Mesothelial cell of epicardium (in vitro differentiated cells): ENCODE measurements around the gene DBNL. TPM values are rescaled to one million over a fixed set of nuclear protein-coding genes. Genes with fewer than 3 reads are reported as not detected.
"Not testable (repeated sequence)": the region's sequence is repeated elsewhere in the genome, so short reads cannot be mapped to it uniquely, and the experiment has no call there.

Experiments
- DNase-seq, 2 experiments: peaks; one replicate each; pipeline ENCODE4 v3.0.0; 2021; ENCODE audit warnings: low spot score in 2 of 2; ENCODE audit not compliant: unreplicated experiment in 2 of 2
- H3K27ac Mint-ChIP-seq: 2 replicates; pipeline ENCODE4 v1.8.0; 2021; ENCODE audit warnings: mixed read lengths
- H3K27me3 Mint-ChIP-seq: 2 replicates; pipeline ENCODE4 v1.8.0; 2021; ENCODE audit warnings: low read depth, mixed read lengths
- H3K36me3 Mint-ChIP-seq: 2 replicates; pipeline ENCODE4 v1.8.0; 2021; ENCODE audit warnings: mixed read lengths
- H3K4me1 Mint-ChIP-seq: 2 replicates; pipeline ENCODE4 v1.8.0; 2021; ENCODE audit warnings: mixed read lengths
- H3K4me3 Mint-ChIP-seq: 2 replicates; pipeline ENCODE4 v1.8.0; 2021; ENCODE audit warnings: mild to moderate bottlenecking, moderate library complexity, mixed read lengths
- H3K9me3 Mint-ChIP-seq: 2 replicates; pipeline ENCODE4 v1.8.0; 2021; ENCODE audit warnings: mixed read lengths
- total RNA-seq: library from RNA; stranded (reverse); gene quantifications from 3 replicates; pipeline ENCODE4 v1.2.1, GENCODE V29; 2021
- TF ChIP-seq, protein P1 (sequence below): fragments of 200-600 bp; sonication (generic); IDR thresholded peaks from one replicate; pipeline ENCODE4 v1.5.0; 2021; ENCODE audit warnings: antibody characterized with exemption; ENCODE audit not compliant: unreplicated experiment

DBNL gene
- 62.6 to 70.9 TPM (median 64.5 TPM) in 3 replicates for total RNA-seq

DNA sequence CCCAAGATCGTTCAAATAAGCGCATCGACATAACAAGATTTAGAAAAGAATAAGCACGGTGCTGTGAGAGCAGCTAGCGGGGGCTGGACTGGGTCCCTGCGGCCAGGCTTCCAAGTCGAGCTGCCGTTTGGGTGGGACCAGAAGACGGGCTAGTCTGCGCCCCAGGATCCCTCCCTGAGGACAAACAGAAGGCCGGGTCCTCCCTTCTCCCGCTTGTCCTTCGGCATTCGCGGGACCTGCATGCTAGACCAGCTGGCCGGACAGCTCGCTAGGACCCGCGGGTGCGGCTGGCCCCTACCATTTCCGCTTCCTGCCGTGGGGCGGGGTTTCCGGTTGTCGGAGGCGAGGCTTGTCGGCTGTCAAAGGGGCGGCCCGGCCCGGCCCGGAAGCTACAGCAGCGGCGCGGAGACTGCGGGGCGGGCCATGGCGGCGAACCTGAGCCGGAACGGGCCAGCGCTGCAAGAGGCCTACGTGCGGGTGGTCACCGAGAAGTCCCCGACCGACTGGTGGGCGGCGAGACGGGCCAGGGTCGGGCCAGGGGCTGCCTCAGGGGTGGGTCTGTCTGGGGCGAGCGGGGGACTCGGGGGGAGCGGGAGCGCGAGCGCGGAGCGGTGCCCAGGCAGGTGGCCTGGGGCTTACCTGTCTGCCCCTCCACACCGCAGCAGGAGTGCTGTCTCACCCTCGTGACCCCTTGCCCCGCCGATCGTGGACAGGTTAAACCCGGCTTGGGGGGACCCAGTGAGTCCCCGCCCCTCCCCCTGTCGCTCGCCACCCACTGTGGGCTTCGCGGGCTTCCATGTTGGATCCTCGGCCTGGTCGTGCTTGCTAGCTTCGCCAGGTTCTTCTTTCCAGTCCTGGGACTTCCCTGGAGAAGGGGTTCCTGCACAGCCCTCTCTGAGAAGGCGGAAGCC, at the start of gene DBNL:
Gene DBNL (plus strand): TSS at position 388 of the 911 bp plus-strand sequence. CDS start 36 bp downstream, at position 424.
- peak within 1 kb of the TSS; percentile 79 for H3K4me3 Mint-ChIP-seq
- H3K4me1 Mint-ChIP-seq = peaks cover 20% of the 10 kb centered on the region
- no peaks in the 10 kb centered on the region for H3K36me3 Mint-ChIP-seq
- H3K27me3 Mint-ChIP-seq = peaks cover 3% of the 10 kb centered on the region
- no peaks in the 10 kb centered on the region for H3K9me3 Mint-ChIP-seq
- H3K27ac Mint-ChIP-seq = peak within 1 kb of the TSS; percentile 92
- peak; percentile 76 to 89 for DNase-seq
- TF ChIP-seq, protein P1, sequence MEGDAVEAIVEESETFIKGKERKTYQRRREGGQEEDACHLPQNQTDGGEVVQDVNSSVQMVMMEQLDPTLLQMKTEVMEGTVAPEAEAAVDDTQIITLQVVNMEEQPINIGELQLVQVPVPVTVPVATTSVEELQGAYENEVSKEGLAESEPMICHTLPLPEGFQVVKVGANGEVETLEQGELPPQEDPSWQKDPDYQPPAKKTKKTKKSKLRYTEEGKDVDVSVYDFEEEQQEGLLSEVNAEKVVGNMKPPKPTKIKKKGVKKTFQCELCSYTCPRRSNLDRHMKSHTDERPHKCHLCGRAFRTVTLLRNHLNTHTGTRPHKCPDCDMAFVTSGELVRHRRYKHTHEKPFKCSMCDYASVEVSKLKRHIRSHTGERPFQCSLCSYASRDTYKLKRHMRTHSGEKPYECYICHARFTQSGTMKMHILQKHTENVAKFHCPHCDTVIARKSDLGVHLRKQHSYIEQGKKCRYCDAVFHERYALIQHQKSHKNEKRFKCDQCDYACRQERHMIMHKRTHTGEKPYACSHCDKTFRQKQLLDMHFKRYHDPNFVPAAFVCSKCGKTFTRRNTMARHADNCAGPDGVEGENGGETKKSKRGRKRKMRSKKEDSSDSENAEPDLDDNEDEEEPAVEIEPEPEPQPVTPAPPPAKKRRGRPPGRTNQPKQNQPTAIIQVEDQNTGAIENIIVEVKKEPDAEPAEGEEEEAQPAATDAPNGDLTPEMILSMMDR = no peak

DNA sequence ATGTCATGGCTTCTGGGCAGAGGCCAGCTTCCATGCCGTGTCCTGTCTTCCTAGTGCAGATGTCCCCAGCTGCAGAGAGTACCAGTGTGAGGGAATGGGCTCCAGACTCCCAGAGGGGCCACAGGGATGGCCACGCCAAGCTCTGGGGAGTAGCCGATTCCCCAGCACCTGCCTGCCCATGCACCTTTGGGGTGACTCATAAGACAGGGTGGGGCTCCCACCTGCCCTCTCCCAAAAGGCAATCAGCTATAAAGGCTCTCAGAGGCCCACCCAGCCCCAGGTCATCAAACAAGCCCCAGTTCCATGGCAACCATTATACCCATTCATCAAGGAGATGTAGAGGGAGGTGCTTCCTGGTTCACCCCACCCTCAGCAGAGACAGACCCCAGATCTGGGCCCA, 47.0 kb upstream of the DBNL start, which contains the start of gene SPDYE1:
Gene SPDYE1 (plus strand): TSS at position 366 of the 400 bp plus-strand sequence. CDS start 2,053 bp downstream, outside the sequence.
- not testable (repeated sequence) for H3K4me1 Mint-ChIP-seq, H3K36me3 Mint-ChIP-seq, DNase-seq, H3K27me3 Mint-ChIP-seq, H3K9me3 Mint-ChIP-seq, H3K27ac Mint-ChIP-seq, H3K4me3 Mint-ChIP-seq

DNA sequence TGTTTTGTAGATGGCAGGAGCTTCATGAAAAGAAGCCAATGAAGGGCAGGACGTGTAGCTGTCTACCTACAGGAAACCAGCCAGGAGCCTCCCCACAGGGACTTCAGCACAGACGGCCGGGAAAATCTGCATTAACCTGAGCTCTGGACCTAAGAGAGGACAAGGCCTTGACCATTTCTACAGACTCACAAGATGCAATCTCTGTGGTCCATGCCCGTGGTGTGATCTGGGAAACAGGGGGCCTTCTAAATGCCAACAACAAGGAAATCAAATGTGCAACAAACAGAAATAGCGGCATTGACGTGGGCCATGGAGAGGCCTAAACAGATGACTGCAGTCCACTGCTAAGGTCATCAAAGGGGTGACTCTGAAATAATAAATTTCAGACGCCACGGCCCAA, 32.4 kb upstream of the DBNL start:
- not testable (repeated sequence) for H3K27ac Mint-ChIP-seq, H3K4me1 Mint-ChIP-seq, H3K4me3 Mint-ChIP-seq, DNase-seq, H3K36me3 Mint-ChIP-seq, H3K9me3 Mint-ChIP-seq, H3K27me3 Mint-ChIP-seq

DNA sequence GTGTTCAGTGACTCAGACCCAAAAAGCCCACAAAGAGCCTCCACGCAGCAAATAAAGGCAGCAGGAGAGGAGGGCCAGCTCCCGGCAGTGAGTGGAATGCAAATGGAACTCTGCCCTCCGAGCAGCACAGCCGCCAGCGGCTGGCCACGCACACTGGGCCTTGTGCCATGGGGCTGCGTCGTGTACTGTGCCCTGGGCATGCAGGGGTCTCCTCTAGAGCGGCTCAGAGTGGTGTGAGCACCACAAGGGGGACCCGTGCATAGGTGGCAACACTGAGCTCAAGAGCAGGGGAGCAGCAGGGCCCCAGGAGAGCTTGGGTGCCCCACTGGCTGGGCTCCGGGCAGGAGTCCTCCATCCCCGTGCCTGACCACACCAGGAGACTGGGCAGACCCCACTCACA, 29.4 kb upstream of the DBNL start:
- not testable (repeated sequence) for H3K27ac Mint-ChIP-seq, H3K9me3 Mint-ChIP-seq, H3K4me1 Mint-ChIP-seq, H3K36me3 Mint-ChIP-seq, H3K27me3 Mint-ChIP-seq, H3K4me3 Mint-ChIP-seq, DNase-seq

DNA sequence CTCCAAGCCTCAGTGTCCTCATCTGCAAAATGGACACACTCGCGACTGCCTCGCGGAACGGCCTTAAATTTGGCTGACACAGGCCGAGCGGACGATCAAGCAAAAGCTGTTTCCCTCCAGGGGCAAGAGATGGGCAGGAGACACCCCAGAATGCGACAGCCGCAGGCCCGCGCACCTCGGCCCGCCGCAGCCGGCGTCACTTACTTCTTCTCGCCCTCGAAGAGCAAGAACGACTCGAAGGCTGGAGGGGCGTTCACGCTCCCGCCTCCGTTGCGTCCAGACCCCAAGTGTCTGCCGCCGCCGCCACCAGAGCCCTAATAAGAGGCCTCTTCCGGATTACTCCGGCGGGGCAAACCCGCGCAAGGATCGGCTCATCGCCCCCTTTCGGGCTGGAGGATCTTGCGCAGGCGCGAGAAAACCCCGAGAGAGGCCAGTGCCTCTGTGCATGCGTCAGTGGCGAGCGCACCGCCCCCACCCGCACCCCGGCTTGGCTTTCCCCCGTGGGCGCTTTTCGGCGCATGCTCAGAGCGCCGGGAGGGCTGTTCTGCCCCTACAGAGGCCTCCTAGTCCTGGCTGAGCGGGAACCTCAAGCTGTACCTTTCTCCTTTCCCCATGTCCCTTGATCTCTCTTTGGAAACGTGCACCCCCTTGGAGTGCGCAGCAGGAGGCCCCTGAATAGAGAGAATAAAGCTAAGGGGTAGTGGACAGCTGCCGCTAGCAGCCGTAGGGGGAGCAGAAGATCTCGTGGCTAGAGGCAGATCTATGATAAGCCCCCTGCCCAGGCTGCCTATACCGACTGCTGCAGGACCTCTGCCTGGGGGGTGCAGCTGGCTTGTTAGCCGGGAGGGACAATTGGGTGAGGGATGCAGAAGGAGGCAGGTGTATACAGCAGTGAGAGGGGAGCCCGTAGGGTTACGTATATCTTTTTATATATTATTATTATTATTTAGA, 25.4 kb upstream of the DBNL start:
- not testable (repeated sequence) for H3K27me3 Mint-ChIP-seq, H3K36me3 Mint-ChIP-seq, H3K4me1 Mint-ChIP-seq, H3K9me3 Mint-ChIP-seq
- Mint-ChIP-seq H3K27ac (peak overlapping the region; percentile 91), H3K4me3 (peak overlapping the region; percentile 88)
- DNase-seq = peak; percentile 96 to 98
- TF ChIP-seq, protein P1 = peak; percentile 46

DNA sequence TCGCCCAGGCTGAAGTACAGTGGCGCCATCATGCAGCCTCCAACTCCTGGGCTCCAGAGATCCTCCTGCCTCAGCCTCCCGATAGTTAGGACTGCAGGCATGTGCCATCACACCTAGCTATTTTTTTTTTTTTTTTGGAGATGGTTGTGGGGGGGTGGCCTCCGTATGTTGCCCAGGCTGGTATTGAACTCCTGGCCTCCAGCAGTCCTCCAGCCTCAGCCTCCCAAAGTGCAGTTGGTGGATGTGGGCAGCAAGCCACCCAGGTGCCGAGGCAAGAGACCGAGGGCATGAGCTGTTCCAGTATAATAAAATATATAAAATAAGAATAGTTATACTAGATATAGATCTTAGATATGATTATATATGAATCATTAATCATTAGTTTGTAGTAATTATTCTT, 24.7 kb upstream of the DBNL start:
- not testable (repeated sequence) for H3K27ac Mint-ChIP-seq, H3K4me3 Mint-ChIP-seq, DNase-seq, H3K27me3 Mint-ChIP-seq, H3K9me3 Mint-ChIP-seq, H3K4me1 Mint-ChIP-seq, H3K36me3 Mint-ChIP-seq

DNA sequence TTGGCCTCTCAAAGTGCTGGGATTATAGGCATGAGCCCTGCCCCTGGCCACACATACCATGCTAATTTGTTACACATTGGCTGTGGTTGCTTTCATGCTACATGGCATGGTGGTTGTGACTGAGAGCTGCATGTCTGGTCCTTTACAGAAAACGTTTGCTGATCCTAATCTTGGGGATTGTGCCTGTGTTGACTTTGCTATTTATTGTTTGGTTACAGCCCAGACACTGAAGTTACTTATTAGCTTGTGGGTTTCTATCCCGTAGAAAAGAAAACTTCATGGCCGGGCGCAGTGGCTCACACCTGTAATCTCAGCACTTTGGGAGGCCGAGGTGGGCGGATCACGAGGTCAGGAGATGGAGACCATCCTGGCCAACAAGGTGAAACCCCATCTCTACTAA, 22.4 kb upstream of the DBNL start:
- H3K4me3 Mint-ChIP-seq, H3K9me3 Mint-ChIP-seq, H3K36me3 Mint-ChIP-seq, DNase-seq, H3K27ac Mint-ChIP-seq, H3K27me3 Mint-ChIP-seq, H3K4me1 Mint-ChIP-seq: not testable (repeated sequence)

DNA sequence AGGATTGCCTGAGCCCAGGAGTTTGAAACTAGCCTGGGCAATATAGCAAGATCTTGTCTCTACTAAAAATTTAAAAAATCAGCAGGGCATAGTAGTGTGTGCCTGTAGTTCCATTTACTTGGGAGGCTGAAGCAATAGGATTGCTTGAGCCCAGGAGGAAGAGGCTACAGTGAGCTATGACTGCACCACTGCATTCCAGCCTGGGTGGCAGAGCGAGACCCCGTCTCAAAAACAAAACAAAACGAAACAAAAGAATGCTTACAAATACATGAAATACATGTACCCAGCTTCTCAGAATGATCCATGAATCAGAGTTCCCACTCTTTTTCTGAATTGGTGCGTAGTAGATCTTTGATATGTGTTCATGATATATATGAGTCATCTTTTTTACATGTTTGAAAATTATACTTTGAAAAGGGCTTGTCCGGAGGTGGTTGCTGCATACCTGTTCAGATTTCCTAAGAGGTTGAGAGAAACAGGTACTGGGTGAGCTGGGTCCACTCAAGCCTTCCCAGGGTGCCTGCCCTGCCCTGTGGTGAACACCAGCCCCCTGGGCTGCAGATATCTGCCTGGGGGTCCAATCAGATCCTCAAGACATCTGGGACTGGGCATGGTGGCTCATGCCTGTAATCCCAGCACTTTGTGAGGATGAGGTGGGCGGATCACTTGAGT, 21.6 kb upstream of the DBNL start:
- H3K4me3 Mint-ChIP-seq, H3K27me3 Mint-ChIP-seq, H3K4me1 Mint-ChIP-seq, H3K27ac Mint-ChIP-seq, H3K36me3 Mint-ChIP-seq, DNase-seq, H3K9me3 Mint-ChIP-seq: not testable (repeated sequence)

DNA sequence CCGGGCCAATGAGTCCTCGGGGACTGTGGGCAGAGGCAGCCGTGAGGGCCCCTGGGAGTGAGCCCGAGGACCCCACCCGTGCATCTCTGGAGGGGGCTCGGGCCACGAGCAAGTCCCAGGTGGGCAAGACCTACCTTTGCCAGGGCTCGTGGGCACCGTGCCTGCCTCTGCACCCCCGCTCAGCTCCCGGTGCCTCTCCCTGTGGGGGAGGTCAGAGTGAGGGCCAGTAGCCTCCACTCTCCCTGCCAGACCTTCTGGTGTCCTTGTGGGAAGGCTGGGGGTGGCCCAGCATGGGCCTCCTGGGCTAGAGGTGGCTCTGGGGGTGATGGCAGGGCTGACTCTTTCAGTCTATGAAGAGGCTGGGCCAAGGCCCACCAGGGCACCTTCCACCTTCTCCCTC, 15.1 kb upstream of the DBNL start:
- H3K27me3 Mint-ChIP-seq, H3K4me1 Mint-ChIP-seq, DNase-seq, H3K9me3 Mint-ChIP-seq, H3K36me3 Mint-ChIP-seq, H3K27ac Mint-ChIP-seq, H3K4me3 Mint-ChIP-seq: not testable (repeated sequence)

DNA sequence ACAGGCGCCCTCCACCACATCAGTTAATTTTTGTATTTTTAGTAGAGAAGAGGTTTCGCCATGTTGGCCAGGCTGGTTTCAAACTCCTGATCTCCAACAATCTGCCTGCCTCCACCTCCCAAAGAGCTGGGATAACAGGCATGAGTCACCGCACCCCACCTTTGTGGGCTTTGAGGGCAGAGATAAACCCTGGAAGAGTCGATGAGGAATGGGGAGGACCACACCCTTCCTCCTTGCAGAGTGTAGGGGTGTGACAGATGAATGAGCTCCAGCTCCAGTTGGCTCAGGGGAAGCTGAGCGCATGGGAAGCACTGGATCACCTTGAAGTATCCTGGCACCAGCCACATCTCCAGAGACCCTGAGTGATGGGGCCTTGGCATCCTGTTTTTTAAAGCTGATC, 14.5 kb upstream of the DBNL start:
- H3K36me3 Mint-ChIP-seq, H3K9me3 Mint-ChIP-seq, H3K27me3 Mint-ChIP-seq, H3K4me3 Mint-ChIP-seq, H3K27ac Mint-ChIP-seq, DNase-seq, H3K4me1 Mint-ChIP-seq: not testable (repeated sequence)

DNA sequence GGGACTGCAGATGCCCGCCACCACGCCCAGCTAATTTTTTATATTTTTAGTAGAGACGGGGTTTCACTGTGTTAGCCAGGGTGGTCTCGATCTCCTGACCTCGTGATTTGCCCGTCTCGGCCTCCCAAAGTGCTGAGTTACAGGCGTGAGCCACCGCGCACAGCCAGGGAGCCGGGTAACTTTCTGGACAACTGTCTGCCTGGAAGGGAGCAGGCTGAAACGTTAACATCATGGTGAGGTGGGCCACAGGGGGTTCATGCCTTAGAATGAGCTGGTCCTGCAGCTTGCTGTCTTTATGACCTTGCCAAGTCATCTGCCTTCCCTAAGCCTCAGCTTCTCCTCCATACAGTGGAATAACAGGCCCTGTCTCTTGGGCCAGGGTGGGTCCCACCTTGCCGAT, 13.2 kb upstream of the DBNL start:
- not testable (repeated sequence) for H3K4me3 Mint-ChIP-seq, H3K9me3 Mint-ChIP-seq, H3K27me3 Mint-ChIP-seq, H3K36me3 Mint-ChIP-seq, H3K27ac Mint-ChIP-seq, DNase-seq, H3K4me1 Mint-ChIP-seq
